Measurements from ENCODE around the gene SLC24A4.

SLC24A4 gene

DNA sequence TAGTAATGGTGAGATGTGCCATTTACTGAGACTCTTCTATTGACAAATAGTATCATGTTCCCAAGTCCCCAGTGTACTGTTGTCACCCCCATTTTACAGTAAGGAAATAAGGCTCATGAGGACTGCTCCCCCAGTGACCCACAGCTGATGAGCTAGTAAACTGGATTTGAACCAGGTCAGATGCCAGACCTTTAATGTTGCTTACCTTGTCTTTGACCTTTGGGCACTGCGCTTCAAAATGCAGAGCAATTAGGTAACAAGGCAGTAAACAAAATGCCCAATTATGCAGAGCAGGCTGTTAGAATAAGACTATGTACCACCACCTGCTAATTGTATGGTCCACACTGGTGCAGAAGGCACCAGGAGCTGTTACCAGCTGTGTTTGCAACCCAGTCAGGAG lies 152.1 kb downstream of the SLC24A4 start:
- DNase-seq (ENCODE audit: low read depth), result no peak
- TF ChIP-seq, protein P1, sequence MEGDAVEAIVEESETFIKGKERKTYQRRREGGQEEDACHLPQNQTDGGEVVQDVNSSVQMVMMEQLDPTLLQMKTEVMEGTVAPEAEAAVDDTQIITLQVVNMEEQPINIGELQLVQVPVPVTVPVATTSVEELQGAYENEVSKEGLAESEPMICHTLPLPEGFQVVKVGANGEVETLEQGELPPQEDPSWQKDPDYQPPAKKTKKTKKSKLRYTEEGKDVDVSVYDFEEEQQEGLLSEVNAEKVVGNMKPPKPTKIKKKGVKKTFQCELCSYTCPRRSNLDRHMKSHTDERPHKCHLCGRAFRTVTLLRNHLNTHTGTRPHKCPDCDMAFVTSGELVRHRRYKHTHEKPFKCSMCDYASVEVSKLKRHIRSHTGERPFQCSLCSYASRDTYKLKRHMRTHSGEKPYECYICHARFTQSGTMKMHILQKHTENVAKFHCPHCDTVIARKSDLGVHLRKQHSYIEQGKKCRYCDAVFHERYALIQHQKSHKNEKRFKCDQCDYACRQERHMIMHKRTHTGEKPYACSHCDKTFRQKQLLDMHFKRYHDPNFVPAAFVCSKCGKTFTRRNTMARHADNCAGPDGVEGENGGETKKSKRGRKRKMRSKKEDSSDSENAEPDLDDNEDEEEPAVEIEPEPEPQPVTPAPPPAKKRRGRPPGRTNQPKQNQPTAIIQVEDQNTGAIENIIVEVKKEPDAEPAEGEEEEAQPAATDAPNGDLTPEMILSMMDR (conservative IDR thresholded peaks at IDR 0.05; ENCODE audit: control insufficient read depth, insufficient read depth, low read depth, low read length), result no peak
- no peak overlapping the region for H3K4me3 ChIP-seq (ENCODE audit: control insufficient read depth, low read depth, low read length)

DNA sequence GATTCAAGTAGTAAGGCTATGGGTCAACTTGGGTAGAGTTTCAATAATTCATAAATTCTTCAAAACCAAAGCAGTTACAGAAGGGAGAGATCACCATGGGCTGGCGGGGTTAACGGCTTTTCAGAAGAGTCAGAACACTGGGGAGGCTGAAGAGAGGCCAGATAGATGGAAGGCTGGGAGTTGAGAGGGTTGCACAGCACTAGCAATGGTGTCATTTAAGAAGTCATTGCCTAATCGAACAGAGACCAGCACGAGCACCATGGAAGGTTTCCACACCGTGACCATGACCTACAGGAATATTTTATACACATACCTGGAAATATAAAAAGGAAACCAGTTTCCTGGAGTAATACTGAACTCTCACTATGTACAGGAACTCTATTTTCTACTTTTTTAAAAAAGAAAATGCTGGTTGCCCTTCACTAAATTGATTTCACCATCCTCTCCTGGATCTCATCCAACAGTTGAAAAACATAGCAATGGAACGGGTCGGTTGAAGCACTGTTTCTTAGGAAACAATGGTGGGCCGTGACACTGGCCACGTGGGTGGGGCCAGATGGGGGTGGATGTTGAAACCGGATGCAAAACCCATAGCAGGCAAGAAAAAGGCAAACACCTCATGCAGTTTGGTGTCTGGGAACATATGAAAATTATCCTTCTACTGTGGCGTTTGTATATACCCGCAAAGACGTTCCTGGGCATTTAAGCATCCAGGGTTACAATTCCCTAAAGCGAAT lies 152.7 kb downstream of the SLC24A4 start:
- TF ChIP-seq, protein P1 (conservative IDR thresholded peaks at IDR 0.05; ENCODE audit: control insufficient read depth, insufficient read depth, low read depth, low read length), result no peak
- peak; percentile 85 for DNase-seq (ENCODE audit: low read depth)
- no peak overlapping the region for H3K4me3 ChIP-seq (ENCODE audit: control insufficient read depth, low read depth, low read length)

DNA sequence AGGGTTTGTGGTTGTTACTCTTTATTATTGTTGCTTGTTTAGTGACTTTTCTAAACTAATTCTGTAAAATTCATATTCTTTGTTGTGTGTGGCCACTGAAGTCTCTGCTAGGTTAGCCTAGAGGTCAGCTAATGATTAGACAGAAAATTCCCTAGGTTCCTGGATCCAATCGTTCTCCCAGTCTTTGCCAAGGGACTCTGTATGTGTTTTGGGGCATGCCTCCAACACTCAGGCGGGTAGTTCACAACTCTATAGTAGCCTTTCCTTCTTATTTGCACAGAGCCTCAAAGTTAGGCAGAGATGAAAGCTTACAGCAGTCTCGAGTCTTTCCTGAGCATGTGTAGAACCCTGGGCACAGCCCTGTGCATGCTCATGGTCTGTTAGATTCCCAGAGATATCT lies 157.9 kb downstream of the SLC24A4 start:
- no peak for DNase-seq (ENCODE audit: low read depth)
- no peak overlapping the region for H3K4me3 ChIP-seq (ENCODE audit: control insufficient read depth, low read depth, low read length)
- TF ChIP-seq, protein P1 (conservative IDR thresholded peaks at IDR 0.05; ENCODE audit: control insufficient read depth, insufficient read depth, low read depth, low read length), result no peak

DNA sequence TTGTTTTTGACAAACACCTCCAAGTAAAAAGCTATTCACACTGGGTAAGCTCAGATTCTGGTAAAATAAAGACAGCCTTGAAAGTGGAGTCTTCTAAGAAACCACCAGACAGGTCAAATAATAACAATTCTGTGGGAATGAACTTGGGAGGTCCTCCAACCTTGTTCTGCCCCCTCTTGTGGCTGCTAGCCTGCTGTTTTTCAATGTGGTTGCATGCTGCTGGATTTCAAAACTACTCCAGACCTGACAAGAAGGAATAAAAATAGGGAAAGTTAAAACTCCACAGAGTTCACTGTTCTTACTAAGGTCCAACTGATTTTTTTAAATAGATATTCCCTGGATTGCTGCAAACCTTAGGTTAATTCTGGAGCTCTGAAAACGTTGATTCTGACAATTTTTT lies 158.4 kb downstream of the SLC24A4 start:
- DNase-seq (ENCODE audit: low read depth), result peak; percentile 64
- TF ChIP-seq, protein P1 (conservative IDR thresholded peaks at IDR 0.05; ENCODE audit: control insufficient read depth, insufficient read depth, low read depth, low read length), result peak; percentile 46
- no peak overlapping the region for H3K4me3 ChIP-seq (ENCODE audit: control insufficient read depth, low read depth, low read length)

DNA sequence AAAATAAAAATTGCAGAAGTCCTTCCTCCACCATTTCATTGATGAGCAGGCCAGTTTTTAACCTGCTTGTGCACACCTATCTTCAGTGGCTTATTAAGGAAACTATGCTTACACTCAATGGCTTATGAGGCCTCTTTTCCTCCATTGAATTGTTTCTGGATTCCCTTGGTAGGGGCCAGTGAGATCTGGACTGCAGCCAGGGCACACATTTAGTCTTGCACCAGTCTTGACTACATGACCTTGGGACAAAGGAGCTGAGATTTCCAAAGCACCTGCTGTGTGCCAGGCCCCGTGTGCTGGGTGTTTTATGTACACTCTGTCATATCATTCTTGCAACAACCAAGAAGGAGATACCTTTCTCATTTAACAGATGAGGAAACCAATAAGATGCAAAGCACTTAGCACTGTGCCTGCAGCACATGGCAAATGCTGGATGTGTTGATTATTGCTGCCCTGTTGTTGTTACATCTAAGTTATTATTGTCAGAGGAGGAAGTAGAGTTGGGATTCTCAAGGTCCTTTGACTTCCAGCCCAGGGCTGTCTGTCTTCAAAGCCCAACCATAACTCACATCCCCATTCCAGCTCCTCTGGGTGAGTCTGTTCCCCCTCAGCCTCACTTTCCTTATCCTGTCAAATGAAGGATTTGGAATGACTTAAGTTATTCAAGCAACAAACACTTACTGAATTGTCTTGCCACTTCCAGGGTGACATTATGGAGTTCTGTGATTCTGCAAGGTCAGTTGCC lies 159.0 kb downstream of the SLC24A4 start:
- H3K4me3 ChIP-seq (ENCODE audit: control insufficient read depth, low read depth, low read length), result no peak overlapping the region
- no peak for DNase-seq (ENCODE audit: low read depth)
- TF ChIP-seq, protein P1 (conservative IDR thresholded peaks at IDR 0.05; ENCODE audit: control insufficient read depth, insufficient read depth, low read depth, low read length), result no peak

DNA sequence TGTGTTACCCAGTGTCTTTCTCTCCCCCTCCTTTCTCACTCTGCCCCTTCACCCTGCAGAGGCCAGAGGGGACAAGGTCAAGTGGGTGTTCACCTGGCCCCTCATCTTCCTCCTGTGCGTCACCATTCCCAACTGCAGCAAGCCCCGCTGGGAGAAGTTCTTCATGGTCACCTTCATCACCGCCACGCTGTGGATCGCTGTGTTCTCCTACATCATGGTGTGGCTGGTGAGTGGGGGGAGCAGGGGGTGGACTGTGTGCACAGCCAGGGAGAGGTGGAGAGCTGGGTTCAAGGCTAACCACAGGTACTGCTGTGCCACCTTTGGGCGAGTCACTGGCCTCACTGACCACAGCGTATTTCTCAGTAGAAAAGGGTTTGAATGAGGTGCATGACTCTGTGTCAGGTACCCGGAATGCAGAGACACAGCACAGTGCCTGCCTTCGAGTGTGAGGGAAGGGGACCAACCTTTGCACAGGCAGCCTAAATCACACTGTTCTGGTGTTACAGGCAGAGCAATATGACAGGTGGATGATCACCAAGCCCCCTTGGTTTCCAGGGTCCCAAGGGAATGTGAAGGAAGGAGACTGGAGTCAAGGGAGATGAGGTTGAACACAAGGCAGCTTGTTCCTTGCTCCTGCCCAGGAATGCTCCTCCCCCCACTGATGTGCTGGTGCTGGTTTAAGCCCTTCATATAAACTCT lies 159.8 kb downstream of the SLC24A4 start:
- no peak overlapping the region for H3K4me3 ChIP-seq (ENCODE audit: control insufficient read depth, low read depth, low read length)
- TF ChIP-seq, protein P1 (conservative IDR thresholded peaks at IDR 0.05; ENCODE audit: control insufficient read depth, insufficient read depth, low read depth, low read length), result no peak
- no peak for DNase-seq (ENCODE audit: low read depth)

Measured in fibroblast of mammary gland (primary cell).